Erythroblast (primary cell): ENCODE measurements around the gene FILIP1L.

Source experiments
- GATA1 ChIP-seq: IDR thresholded peaks from 2 replicates; pipeline ENCODE4 v1.6.1; 2011; ENCODE audit warnings: low read depth, mild to moderate bottlenecking, control low read depth, low read length, moderate library complexity
- POLR2A ChIP-seq: IDR thresholded peaks from 2 replicates; pipeline ENCODE4 v1.6.1; 2011; ENCODE audit warnings: mild to moderate bottlenecking, low read length

- TF ChIP-seq POLR2A (no peak), GATA1 (no peak)
Measured at GRCh38 chr3:100046986-100047385, 67.3 kb downstream of the FILIP1L start.
